Omental fat pad (tissue), 4 donors: Measurements from ENCODE around the gene DIP2B. TPM values are rescaled to one million over a fixed set of nuclear protein-coding genes. Genes with fewer than 3 reads are reported as not detected.
"Not testable (repeated sequence)": the region's sequence is repeated elsewhere in the genome, so short reads cannot be mapped to it uniquely, and the experiment has no call there.

Source experiments
- ATAC-seq: fragments of 150-250 bp; one replicate; pipeline ENCODE4 v1.9.1; 2016; ENCODE audit warnings: mild to moderate bottlenecking, moderate library complexity; ENCODE audit not compliant: low FRiP score
- DNase-seq: peaks from one replicate; pipeline ENCODE4 v3.0.0-alpha.2; 2019; ENCODE audit warnings: low spot score
- total RNA-seq, 4 donors: library from RNA; depleted of rRNA; stranded (reverse); fragments of >200 nt; gene quantifications; one replicate each; pipeline ENCODE4 v1.1.0, GENCODE V29; 2016
- TF ChIP-seq, protein P1 (sequence below), 3 donors: fragments of 450-650 bp; IDR thresholded peaks; one replicate each; pipeline ENCODE4 v1.5.1; 2016 to 2017; ENCODE audit warnings: antibody characterized with exemption in 3 of 3, mild to moderate bottlenecking in 3 of 3, moderate library complexity in 2 of 3

The DIP2B gene
- total RNA-seq, 4 donors from 2014 or later = 21.1 to 35.2 (median 24.4) TPM

GRCh38 chr12:50751948-50752721 is 247.3 kb downstream of the DIP2B start:
- ATAC-seq = no peak
- no peak for DNase-seq
- TF ChIP-seq, protein P1, sequence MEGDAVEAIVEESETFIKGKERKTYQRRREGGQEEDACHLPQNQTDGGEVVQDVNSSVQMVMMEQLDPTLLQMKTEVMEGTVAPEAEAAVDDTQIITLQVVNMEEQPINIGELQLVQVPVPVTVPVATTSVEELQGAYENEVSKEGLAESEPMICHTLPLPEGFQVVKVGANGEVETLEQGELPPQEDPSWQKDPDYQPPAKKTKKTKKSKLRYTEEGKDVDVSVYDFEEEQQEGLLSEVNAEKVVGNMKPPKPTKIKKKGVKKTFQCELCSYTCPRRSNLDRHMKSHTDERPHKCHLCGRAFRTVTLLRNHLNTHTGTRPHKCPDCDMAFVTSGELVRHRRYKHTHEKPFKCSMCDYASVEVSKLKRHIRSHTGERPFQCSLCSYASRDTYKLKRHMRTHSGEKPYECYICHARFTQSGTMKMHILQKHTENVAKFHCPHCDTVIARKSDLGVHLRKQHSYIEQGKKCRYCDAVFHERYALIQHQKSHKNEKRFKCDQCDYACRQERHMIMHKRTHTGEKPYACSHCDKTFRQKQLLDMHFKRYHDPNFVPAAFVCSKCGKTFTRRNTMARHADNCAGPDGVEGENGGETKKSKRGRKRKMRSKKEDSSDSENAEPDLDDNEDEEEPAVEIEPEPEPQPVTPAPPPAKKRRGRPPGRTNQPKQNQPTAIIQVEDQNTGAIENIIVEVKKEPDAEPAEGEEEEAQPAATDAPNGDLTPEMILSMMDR (IDR thresholded peaks at IDR 0.05) = no peak

DNA sequence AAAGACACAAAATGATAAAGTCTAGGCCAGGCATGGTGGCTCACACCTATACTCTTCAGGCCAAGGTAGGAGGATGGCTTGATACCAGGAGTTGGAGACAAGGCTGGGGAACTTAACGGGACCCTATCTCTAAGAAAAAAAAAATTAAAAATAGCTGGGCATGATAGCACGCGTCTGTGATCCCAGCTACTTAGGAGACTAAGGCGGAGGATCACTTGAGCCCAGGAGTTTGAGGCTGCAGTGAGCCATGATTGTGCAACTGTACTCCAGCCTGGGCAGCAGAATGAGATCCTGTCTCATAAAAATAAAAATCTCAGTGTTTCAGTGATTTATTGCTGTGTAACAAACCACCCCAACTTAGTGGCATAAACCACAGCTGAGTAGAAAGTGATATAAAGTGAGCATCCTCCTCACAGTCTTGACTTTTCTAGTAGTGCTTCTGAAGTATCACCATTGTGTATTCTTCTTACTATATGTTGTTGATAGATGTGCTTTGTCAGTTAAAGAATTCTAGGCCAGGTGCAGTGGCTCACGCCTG is 248.5 kb downstream of the DIP2B start:
- TF ChIP-seq, protein P1 (IDR thresholded peaks at IDR 0.05) = no peak
- ATAC-seq = no peak

DNA sequence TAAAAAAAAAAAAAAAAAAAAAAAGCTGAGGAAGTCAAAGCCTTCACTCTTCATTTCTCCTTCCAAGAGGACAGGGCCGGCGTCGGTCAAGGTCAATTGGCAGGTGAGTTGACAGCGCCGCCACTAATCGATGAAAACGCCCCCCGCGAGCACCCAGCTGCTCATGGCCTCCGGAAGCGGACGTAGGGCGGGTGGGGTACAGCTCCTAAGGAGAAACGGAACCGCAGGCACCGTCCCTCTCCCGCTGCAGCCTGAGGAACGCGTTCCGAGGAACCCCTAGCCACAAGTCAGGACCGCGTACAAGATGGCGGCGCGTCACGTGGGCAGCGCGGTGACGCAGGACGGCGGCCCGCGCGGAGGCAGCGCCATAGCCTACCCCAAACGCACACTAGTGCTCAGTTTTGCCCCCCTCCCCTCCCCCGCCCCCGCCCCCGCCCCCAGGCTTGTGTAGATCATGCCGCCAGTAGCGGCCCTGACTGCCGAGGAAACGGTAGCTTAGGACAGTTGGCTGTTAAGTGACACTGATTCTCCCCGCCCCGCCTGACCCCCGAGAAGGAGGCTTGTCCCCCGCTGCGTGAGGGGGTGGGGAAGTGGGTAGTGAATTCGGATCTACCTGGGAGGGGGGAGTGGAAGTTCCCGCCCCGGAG is 259.0 kb downstream of the DIP2B start, which contains the start of gene ATF1:
TSS of gene ATF1 (plus strand) at position 463 of the 647 bp plus-strand sequence. CDS start 16,045 bp downstream, outside the sequence.
- TF ChIP-seq, protein P1 (IDR thresholded peaks at IDR 0.05) = no peak
- peak; percentile 92 for ATAC-seq
- DNase-seq = peak; percentile 68

More for the DNA sequence above, 248.5 kb downstream of the DIP2B start:
- no peak for DNase-seq

DNA sequence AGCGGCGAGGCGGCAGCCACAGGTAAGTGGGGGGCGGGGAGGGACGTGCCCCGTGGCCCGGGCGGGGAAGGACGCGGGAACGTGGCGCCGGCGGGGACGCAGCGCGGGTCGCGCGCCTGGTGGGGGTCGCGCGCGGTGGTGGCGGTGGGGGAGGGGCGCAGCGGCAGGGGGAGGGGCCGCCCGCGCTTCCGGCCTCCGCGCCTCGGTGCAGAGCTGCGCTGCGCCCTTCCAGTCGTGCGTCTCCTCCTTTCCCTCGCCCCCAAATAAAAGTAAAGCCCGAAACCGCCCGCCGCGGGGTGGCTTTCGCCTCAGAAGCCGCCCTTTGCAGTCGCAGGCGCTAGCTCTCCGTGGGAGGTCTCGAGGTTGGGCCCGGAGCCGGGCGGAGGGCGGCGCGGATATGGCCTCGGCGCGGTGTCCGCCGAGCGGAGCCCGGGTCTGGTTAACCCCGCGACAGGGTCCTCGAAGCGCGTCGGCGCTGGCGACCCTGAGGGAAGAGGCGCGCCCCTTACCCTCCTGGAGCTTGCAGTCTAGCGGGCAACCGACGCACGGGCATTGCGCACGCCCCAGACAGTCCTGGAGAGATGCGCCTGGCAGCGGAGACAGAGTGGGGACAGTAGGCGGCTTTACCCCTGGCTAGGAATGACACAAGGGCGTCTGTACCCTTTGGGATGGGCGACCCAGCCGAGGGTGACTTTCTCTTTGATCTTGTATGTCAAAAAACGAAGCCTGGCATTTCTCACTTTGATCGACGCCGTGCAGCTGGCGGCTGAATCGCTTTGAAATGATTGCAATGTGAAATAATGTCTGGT is 259.7 kb downstream of the DIP2B start:
- no peak for DNase-seq

GRCh38 chr12:50765095-50765911 is 260.5 kb downstream of the DIP2B start:
- TF ChIP-seq, protein P1 (IDR thresholded peaks at IDR 0.05) = peak in 1 of 3 donors; percentile 2
- ATAC-seq (no peak), DNase-seq (no peak)

More for the DNA sequence above, 259.7 kb downstream of the DIP2B start:
- peak; percentile 63 for ATAC-seq
- TF ChIP-seq, protein P1 (IDR thresholded peaks at IDR 0.05) = no peak

DNA sequence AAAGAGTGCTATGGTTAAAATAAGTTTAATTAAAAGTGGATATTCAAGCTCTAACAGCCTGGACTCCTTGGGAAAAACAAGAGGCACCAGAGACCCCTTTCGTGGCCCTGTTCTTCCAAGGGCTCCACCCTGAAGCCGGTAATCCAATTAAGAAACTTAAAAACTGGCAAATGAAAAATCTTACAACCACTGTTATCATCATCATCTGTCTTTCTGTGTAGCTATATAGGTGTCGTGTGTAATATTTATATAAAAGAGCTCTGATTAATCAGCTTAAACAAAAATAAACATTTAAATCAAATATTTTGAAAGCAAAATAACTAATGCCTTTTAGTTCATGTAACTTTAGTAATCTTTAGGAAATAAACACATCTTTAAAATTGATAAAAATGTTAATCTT is 263.6 kb downstream of the DIP2B start:
- no peak for ATAC-seq

DNA sequence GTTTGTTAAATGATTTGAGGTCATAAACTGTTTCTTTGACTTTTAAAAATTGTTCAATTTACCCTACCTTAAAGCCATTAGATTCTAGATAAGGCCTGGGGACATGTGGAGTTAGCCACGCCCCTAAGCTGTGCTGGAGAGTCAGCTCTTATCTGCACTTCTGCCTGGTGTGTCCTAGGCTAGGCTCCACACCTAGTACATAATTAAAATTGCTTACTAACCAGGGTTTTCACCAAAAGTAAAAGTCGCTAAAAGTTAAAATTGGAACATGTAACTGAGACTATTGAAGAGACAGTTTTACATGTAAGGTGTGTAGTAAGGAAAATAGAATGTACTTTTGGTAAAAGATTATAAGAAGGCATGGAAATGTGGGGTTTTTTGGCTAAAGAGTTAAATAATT is 264.0 kb downstream of the DIP2B start:
- DNase-seq, ATAC-seq: not testable (repeated sequence)

More for the DNA sequence above, 263.6 kb downstream of the DIP2B start:
- TF ChIP-seq, protein P1 (IDR thresholded peaks at IDR 0.05) = no peak
- no peak for DNase-seq
